Stimulated activated CD8-positive, alpha-beta memory T cell treated with anti-CD3 and anti-CD28 coated beads, Interleukin-15, amount 100 ng/mL, for 4 hours (primary cell): ENCODE data around the gene MACROD2.

Experiments used
- DNase-seq, 2 donors: peaks; one replicate each; pipeline ENCODE4 v3.0.0-alpha.2; 2020; ENCODE audit warnings: low read depth in 2 of 2

MACROD2 gene

GRCh38 chr20:14865731-14866130 lies 870.4 kb downstream of the MACROD2 start:
- DNase-seq: no peak

GRCh38 chr20:14866841-14867514 lies 871.7 kb downstream of the MACROD2 start:
- no peak for DNase-seq

- DNase-seq: no peak
Observed at GRCh38 chr20:14877301-14878028, 882.1 kb downstream of the MACROD2 start.

- DNase-seq: no peak
Observed at GRCh38 chr20:14878676-14879019, 883.3 kb downstream of the MACROD2 start.

- DNase-seq: no peak
Observed at GRCh38 chr20:14879020-14879697, 883.8 kb downstream of the MACROD2 start.

- no peak for DNase-seq
Observed at GRCh38 chr20:14879839-14880238, 884.5 kb downstream of the MACROD2 start.

GRCh38 chr20:14881518-14881917 lies 886.2 kb downstream of the MACROD2 start:
- DNase-seq: no peak

GRCh38 chr20:14882157-14882556 lies 886.8 kb downstream of the MACROD2 start:
- no peak for DNase-seq

GRCh38 chr20:14882846-14883245 lies 887.5 kb downstream of the MACROD2 start:
- no peak for DNase-seq

GRCh38 chr20:14883324-14883723 lies 888.0 kb downstream of the MACROD2 start:
- no peak for DNase-seq

GRCh38 chr20:14885661-14886060 lies 890.3 kb downstream of the MACROD2 start:
- DNase-seq: no peak

- DNase-seq: no peak
Observed at GRCh38 chr20:14888134-14888533, 892.8 kb downstream of the MACROD2 start.

GRCh38 chr20:14889496-14890255 lies 894.4 kb downstream of the MACROD2 start:
- DNase-seq: no peak

- no peak for DNase-seq
Observed at GRCh38 chr20:14890713-14891112, 895.4 kb downstream of the MACROD2 start.

GRCh38 chr20:14892782-14893181 lies 897.5 kb downstream of the MACROD2 start:
- DNase-seq: no peak

GRCh38 chr20:14896569-14896968 lies 901.3 kb downstream of the MACROD2 start:
- no peak for DNase-seq

- DNase-seq: no peak
Observed at GRCh38 chr20:14897608-14898007, 902.3 kb downstream of the MACROD2 start.

- no peak for DNase-seq
Observed at GRCh38 chr20:14902432-14903089, 907.2 kb downstream of the MACROD2 start.

GRCh38 chr20:14906908-14907434 lies 911.7 kb downstream of the MACROD2 start:
- DNase-seq: no peak

GRCh38 chr20:14910126-14910525 lies 914.8 kb downstream of the MACROD2 start:
- DNase-seq: no peak

- DNase-seq: no peak
Observed at GRCh38 chr20:14913896-14914620, 918.7 kb downstream of the MACROD2 start.
